Stromal cell of bone marrow (primary cell): Measurements from ENCODE around the gene IPO5.

Experiments used
- DNase-seq: peaks from one replicate; pipeline ENCODE4 v3.0.0-alpha.2; 2012; ENCODE audit warnings: low read depth

IPO5 gene

DNA sequence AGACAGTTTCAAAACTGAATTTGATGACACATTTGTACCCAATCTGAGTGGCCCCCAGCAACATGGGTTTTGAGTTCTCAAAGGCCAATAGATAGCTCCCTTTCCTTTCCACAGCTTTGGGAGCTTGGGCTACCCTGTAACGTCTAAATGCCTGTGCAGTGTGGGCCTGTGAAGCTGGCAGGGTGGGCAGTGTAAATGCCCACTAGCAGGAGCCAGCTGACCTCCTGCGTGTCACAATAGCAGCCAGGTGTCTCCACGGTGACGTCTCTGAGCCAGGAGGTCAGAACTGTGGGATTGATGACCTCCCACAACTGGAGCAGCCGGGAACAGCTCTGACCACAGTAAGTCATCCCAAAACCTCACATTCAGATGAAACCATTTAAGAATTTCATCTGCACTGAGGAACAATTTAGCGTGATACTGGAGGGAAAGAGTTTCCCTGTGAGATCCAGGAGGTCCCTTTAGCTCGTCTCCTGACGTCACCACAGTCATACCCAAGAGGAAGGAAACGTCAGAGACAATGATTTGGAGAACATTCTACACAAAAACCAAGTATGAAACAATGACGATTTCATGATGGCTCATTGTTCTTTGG is at the start of gene IPO5:
IPO5 (plus strand) TSS at position 300 of the 595 bp plus-strand sequence. CDS start 23,022 bp downstream, outside the sequence.
- peak; percentile 65 for DNase-seq

- no peak for DNase-seq
Measured at GRCh38 chr13:97904059-97904458, 49.4 kb upstream of the IPO5 start.

GRCh38 chr13:97905517-97905916 is 48.0 kb upstream of the IPO5 start:
- DNase-seq = no peak

DNA sequence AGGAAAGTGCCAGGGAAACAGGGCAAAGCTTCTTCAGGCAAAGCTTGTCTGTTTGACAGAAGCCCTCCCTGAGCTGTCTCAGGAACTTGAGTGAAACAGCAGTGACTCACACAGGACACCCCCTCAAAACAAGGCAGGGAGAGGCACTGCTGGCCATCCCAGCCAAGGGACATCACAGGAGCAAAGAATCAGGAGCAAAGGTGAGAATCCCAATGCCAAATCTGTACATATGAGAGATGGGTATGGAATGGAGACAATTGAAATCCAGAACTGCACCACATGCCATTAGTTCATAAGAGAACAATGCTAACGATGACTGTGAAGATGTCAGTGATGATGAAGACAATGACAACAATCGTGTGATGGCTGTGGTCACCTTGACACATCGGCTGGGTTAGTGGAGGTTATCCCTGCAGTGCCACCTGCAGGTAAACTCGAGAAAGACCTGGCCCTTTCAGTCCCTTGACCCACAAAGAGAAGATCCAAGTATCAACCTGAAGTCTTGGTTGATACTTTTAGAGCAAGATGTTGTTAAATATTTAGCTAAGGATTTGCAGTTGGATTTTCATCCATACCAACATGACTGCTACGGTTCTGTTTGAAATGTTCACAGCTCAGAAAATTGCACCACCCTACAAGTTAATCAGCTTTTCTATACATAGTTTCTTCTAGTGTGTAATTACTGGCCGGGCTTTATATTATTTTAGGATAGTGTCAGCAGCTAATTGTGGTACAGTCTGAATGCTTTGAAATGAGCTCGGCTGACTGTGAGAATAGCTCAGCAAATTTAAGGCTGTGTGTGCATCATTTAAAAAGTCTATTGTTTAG is 42.0 kb upstream of the IPO5 start:
- DNase-seq = no peak

DNA sequence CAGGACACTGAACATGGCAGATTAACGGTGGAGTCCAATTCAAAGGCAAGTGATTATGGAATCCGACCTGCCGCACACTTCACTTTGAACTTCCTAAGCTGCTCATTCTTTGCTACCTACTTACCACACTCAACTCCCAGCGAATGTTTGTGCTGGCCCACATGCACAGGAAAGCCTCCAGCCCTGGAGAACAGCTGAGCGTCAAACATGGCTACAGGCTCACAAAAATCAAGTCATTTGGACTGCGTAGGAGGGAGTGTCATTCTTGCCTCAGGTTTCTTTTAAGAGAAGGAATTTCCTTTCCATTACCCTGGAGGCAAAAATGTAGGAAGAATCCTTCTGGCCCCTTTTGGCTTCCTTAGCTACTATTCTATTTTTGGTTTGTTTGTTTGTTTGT is 41.3 kb upstream of the IPO5 start:
- DNase-seq = no peak

DNA sequence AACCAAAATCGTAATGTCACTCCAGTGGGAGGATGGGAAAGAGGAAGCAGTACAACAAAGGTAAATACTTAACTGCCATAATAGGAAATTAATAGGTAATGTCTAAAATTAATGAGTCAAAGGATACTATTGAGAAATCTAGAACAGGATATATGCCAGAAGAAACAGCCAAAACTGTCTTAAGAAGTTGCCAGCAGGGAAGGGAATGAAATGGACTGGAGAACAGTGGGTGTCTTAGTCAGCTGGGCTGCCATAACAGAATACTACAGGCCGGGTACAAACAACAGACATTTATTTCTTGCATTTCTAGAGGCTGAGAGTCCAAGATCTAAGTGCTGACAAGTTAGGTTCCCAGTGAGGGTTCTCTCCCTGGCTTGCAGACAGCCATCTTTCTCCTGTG is 40.3 kb upstream of the IPO5 start:
- DNase-seq = no peak

DNA sequence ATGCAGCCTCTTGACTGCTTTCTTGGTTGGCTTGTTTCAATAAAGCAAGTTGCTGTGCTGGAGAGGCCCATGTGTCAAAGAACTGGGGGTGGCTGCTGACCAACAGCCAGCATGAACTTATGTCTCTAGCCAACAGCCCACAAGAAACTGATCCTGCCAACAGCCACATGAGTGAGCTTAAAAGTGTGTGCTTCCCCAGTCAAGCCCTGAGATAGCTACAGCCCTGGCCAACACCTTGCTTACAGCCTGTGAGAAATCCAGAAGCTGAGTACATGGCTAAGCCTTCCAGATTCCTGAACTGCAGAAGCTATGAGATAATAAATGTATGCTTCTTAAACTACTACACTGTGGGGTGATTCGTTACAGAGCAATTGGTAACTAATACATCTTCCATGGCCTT is 38.9 kb upstream of the IPO5 start:
- DNase-seq = no peak

DNA sequence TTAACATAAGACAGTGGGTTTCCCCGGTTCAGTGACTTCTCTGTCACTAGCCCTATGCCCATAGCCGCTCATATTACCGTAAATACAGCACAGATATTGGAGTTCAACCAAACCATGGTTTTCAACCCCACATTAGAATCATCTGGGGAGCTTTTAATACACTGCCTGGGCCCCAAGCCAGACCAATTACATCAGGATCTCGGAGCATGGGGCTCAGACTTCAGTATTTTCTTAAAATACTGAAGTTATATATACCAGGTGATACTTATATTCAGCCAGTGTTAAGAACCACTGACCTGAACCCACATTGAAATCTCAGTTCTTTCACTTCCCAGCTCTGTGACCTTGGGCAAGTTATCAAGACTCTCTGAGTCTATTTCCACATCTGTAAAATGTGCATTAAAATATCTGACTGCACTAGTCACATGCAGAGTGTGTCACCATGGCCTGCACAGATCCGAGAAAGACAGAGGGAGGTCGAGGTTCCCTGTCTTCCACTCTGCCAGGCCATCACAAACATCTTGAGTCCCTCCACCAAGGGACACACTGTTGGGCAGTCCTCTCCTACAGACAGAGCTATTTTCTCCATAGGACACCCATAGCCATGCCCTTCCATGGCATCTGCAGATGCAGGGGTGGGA is 32.2 kb upstream of the IPO5 start:
- peak; percentile 76 for DNase-seq

DNA sequence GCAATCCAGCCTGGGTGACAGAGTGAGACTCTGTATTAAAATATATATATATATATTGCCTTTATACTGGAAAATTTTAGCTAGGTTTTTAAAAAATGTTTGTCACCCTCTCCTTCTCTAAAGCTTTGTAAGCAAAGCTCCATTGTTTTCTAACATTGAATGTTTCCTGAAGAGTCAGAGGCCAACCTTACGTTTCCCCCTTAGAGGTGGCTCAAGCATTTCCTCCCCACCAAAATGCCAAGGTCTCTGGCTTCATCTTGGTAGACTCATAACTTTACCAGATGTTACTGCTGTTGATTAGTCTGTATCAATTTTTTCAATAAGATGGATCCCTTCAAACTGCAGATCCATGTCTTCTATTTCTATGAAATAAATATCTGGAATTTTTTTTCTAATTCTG is 25.2 kb upstream of the IPO5 start:
- no peak for DNase-seq

GRCh38 chr13:97932036-97932435 is 21.4 kb upstream of the IPO5 start:
- no peak for DNase-seq

DNA sequence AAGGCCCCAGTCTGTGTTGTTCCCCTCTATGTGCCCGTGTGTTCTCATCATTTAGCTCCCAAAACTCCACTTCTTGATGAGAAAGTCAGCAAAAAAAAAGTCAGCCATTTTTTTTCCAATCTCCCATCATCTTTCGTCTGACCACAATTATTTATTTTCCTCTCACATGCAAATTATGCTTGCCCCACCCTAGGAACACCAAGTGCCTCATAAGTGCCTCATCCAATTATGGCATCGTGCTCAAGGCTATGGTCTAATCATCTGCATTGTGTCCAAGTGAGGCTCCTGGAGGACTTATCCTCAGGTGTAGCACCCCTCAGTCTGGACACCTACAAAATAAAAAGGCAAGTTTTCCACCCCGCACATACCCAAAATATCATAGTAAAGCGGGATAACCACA is 20.8 kb upstream of the IPO5 start:
- no peak for DNase-seq

GRCh38 chr13:97933776-97934175 is 19.7 kb upstream of the IPO5 start:
- no peak for DNase-seq

- no peak for DNase-seq
Measured at GRCh38 chr13:97934590-97934989, 18.9 kb upstream of the IPO5 start.

GRCh38 chr13:97935071-97935470 is 18.4 kb upstream of the IPO5 start:
- no peak for DNase-seq

GRCh38 chr13:97936036-97936435 is 17.4 kb upstream of the IPO5 start:
- no peak for DNase-seq

GRCh38 chr13:97938706-97939475 is 14.6 kb upstream of the IPO5 start:
- no peak for DNase-seq

DNA sequence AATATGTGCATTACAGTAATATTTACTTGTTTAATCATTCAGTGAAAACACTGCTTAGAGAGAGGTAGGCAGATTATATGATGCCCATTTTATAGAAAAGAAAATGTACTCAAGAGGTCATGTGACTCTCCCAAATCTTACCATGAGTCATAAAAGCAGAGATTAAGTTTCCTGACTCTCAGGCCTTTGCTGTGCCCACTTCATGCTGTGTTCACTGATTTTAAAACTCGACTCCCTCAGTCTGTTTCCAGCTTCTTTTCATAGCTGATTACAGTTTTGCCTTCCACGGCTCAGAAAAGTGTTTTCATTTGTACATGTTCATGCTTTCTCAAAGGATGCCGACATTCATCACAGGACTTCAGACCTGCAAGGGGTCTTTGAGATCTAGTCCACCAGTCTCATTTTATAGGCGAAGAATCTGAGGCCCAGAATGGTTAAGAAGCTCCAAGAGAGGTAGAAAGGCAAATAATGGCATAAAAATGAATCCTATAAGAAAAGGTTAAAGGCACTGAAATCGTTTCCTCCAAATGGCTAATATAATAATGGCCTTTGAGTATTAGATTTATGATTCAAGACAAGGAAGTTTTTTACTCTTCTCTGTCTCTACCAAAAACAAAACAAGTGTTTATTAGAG is 9.0 kb upstream of the IPO5 start:
- no peak for DNase-seq

- no peak for DNase-seq
Measured at GRCh38 chr13:97945342-97945741, 8.1 kb upstream of the IPO5 start.

DNA sequence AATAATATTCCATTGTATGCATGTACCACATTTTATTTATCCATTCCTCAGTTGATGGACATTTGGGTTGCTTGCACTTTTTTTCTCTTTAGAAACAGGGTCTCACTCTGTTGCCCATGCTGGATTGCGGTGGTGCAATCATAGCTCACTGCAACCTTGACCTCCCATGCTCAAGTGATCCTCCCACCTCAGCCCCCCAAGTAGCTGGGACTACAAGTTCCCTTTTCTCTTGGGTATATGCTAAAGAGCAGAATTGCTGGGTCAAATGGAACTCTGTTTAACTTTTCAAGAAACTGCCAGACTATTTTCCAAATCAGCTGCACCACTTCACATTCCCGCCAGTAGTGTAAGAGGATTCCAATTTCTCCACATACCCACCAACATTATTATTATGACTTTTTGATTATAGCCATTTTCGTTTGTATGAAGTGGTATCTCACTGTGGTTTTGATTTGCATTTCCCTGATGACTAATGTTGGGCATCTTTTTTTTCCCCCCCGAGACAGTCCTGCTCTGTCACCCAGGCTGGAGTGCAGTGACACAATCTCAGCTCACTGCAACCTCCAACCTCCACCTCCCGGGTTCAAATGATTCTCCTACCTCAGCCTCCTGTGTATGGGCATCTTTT is 7.6 kb upstream of the IPO5 start:
- DNase-seq = no peak

GRCh38 chr13:97946951-97947588 is 6.4 kb upstream of the IPO5 start:
- DNase-seq = peak; percentile 72

DNA sequence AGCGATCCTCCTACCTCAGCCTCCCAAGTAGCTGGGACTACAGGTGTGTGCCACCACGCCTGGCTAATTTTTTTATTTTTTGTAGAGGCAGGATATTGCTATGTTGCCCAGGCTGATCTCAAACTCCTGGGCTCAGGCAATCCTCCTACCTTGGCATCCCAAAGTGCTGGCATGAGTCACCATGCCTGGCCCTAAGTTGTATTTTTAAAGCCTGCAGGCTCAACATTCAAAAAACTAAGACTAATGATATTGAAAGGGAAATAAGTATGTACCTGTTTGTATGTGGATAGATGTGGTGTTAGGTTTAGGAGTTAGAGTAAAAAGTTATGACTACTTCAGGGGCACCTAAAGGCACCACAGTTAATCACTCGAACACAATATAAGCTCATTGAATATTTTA is 5.4 kb upstream of the IPO5 start:
- no peak for DNase-seq
